IMR-90 (cell line): ENCODE measurements around the gene SYCN. TPM values are rescaled to one million over a fixed set of nuclear protein-coding genes. Genes with fewer than 3 reads are reported as not detected.

Experiments
- ATAC-seq: fragments of 200-7000 bp; cut with Tn5 transposase; 2 replicates; pipeline ENCODE4 v1.9.1; 2020; ENCODE audit warnings: low read depth, mild to moderate bottlenecking, moderate library complexity
- BruUV-seq: library from RNA; stranded (reverse); fragments of 400-500 nt; replicated peaks from 2 replicates; lab custom pipeline; 2021; lab: Mats Ljungman, UMichigan
- CTCF ChIA-PET: fragments of 300-600 bp; formaldehyde crosslinking; extraction: SDS; loops from one replicate; lab custom pipeline; 2021; ENCODE audit warnings: antibody characterized with exemption; lab: Yijun Ruan, JAX
- POLR2A ChIA-PET: fragments of 300-600 bp; sonication (Branson Sonifier 250); formaldehyde crosslinking; loops from one replicate; lab custom pipeline; 2022; ENCODE audit warnings: antibody characterized with exemption; ENCODE audit not compliant: unreplicated experiment; lab: Charles Lee
- DNase-seq: peaks from one replicate; pipeline ENCODE4 v3.0.0; 2013
- H2AFZ ChIP-seq: replicated peaks from 2 replicates; pipeline ENCODE3; 2013; ENCODE audit warnings: low read length, mild to moderate bottlenecking; ENCODE audit not compliant: poor library complexity
- H2AK5ac ChIP-seq: 2 replicates; pipeline ENCODE4 v1.6.1; 2013; ENCODE audit warnings: low read depth, low read length, inconsistent platforms
- H2AK9ac ChIP-seq: replicated peaks from 2 replicates; pipeline ENCODE3; 2013; ENCODE audit warnings: mild to moderate bottlenecking, low read depth, low read length, moderate library complexity; ENCODE audit not compliant: poor library complexity
- H2BK120ac ChIP-seq: 2 replicates; pipeline ENCODE4 v1.6.1; 2013; ENCODE audit warnings: low read depth, low read length, inconsistent platforms
- H2BK15ac ChIP-seq: 3 replicates; pipeline ENCODE4 v1.6.1; 2013; ENCODE audit warnings: low read depth, low read length, inconsistent platforms
- H2BK20ac ChIP-seq: 2 replicates; pipeline ENCODE4 v1.6.1; 2013; ENCODE audit warnings: low read depth, mild to moderate bottlenecking, inconsistent platforms, low read length, moderate library complexity
- H2BK5ac ChIP-seq: 2 replicates; pipeline ENCODE4 v1.6.1; 2013; ENCODE audit warnings: mild to moderate bottlenecking, low read depth, low read length, inconsistent platforms; ENCODE audit not compliant: poor library complexity, severe bottlenecking
- H3K14ac ChIP-seq: replicated peaks from 2 replicates; pipeline ENCODE4 v1.6.1; 2013; ENCODE audit warnings: low read depth, low read length, inconsistent platforms
- H3K18ac ChIP-seq: 2 replicates; pipeline ENCODE4 v1.6.1; 2013; ENCODE audit warnings: low read depth, low read length, control low read depth
- H3K23ac ChIP-seq: 2 replicates; pipeline ENCODE4 v1.6.1; 2013; ENCODE audit warnings: low read depth, low read length, inconsistent platforms
- H3K27ac ChIP-seq: 2 replicates; pipeline ENCODE4 v1.5.1; 2013; ENCODE audit warnings: mild to moderate bottlenecking, control low read depth, low read length; ENCODE audit not compliant: insufficient read depth
- H3K27me3 ChIP-seq: 2 replicates; pipeline ENCODE4 v1.6.1; 2013; ENCODE audit warnings: low read length; ENCODE audit not compliant: control insufficient read depth, insufficient read depth
- H3K36me3 ChIP-seq: 2 replicates; pipeline ENCODE4 v1.6.1; 2013; ENCODE audit warnings: low read length, mixed read lengths; ENCODE audit not compliant: control insufficient read depth, insufficient read depth
- H3K4ac ChIP-seq: 2 replicates; pipeline ENCODE4 v1.6.1; 2013; ENCODE audit warnings: low read depth, low read length, inconsistent platforms
- H3K4me1 ChIP-seq: 2 replicates; pipeline ENCODE4 v1.6.1; 2013; ENCODE audit warnings: low read length, mixed read lengths; ENCODE audit not compliant: control insufficient read depth, insufficient read depth
- H3K4me2 ChIP-seq: 2 replicates; pipeline ENCODE4 v1.6.1; 2013; ENCODE audit warnings: low read depth, mild to moderate bottlenecking, control low read depth, low read length, moderate library complexity
- H3K4me3 ChIP-seq: 2 replicates; pipeline ENCODE4 v1.5.1; 2013; ENCODE audit warnings: low read depth, mild to moderate bottlenecking, control low read depth, low read length, moderate library complexity; ENCODE audit not compliant: insufficient read depth
- H3K56ac ChIP-seq: 2 replicates; pipeline ENCODE4 v1.6.1; 2013; ENCODE audit warnings: low read length, inconsistent platforms; ENCODE audit not compliant: insufficient read depth; ENCODE audit errors: extremely low read depth
- H3K79me1 ChIP-seq, 2 experiments: 2 replicates each; pipeline ENCODE4 v1.6.1; 2013; ENCODE audit warnings: low read length in 2 of 2, inconsistent platforms in 1 of 2, low read depth in 1 of 2
- H3K9ac ChIP-seq: 2 replicates; pipeline ENCODE4 v1.6.1; 2013; ENCODE audit warnings: low read depth, low read length, control low read depth
- H3K9me1 ChIP-seq: 2 replicates; pipeline ENCODE4 v1.6.1; 2013; ENCODE audit warnings: low read length, inconsistent platforms; ENCODE audit not compliant: insufficient read depth
- H3K9me3 ChIP-seq: 2 replicates; pipeline ENCODE4 v1.6.1; 2013; ENCODE audit warnings: low read length; ENCODE audit not compliant: control insufficient read depth, insufficient read depth
- H4K20me1 ChIP-seq: 2 replicates; pipeline ENCODE4 v1.6.1; 2013; ENCODE audit warnings: low read length, inconsistent platforms; ENCODE audit not compliant: insufficient read depth
- H4K5ac ChIP-seq: 2 replicates; pipeline ENCODE4 v1.6.1; 2013; ENCODE audit warnings: mild to moderate bottlenecking, low read depth, low read length, control low read depth
- H4K8ac ChIP-seq, 2 experiments: 2 replicates each; pipeline ENCODE4 v1.6.1; 2013; ENCODE audit warnings: low read depth in 2 of 2, low read length in 2 of 2, control low read depth in 1 of 2, inconsistent platforms in 1 of 2
- H4K91ac ChIP-seq: 2 replicates; pipeline ENCODE4 v1.6.1; 2013; ENCODE audit warnings: low read depth, low read length, inconsistent platforms; ENCODE audit not compliant: insufficient read depth
- FOS ChIP-seq: fragments of 150-350 bp; IDR thresholded peaks from 2 replicates; pipeline ENCODE4 v1.6.1; 2016; ENCODE audit warnings: low read depth, low read length
- WGBS, 2 experiments: methylation state at CpG; one replicate each; pipeline versions ENCODE4 v1.1.5 to v1.1.7; 2013; ENCODE audit warnings: missing lambda C conversion rate in 2 of 2; ENCODE audit not compliant: insufficient read length in 1 of 2; ENCODE audit errors: extremely low coverage in 2 of 2; 5-methylcytosine and 5-hydroxymethylcytosine counted together
- dilution Hi-C: fragments of 300-500 bp; cut with HindIII; formaldehyde crosslinking; loops from one replicate; pipeline ENCODE4 v1.14.3; 2018; ENCODE audit warnings: low sequenced_read_pairs; ENCODE audit not compliant: unreplicated experiment
- in situ Hi-C: fragments of 300-500 bp; cut with MboI; formaldehyde crosslinking; loops from 3 replicates; pipeline ENCODE4 v1.14.3; 2019; ENCODE audit warnings: low sequenced_read_pairs, inconsistent platforms, mixed read lengths
- intact Hi-C: fragments of 100-400 bp; cut with micrococcal nuclease; formaldehyde crosslinking; loops from 2 replicates; pipeline ENCODE4 v1.10.0; 2022
- polyA plus RNA-seq, 3 experiments: library from polyadenylated mRNA; depleted of rRNA; stranded (reverse); fragments of >200 nt; gene quantifications; 2 replicates each; pipeline ENCODE4 v1.2.3, GENCODE V29; 2012; ENCODE audit warnings: low replicate concordance in 1 of 3
- total RNA-seq: library from RNA; depleted of rRNA; stranded (reverse); fragments of >200 nt; gene quantifications from 2 replicates; pipeline ENCODE4 v1.2.3, GENCODE V29; 2012

Gene SYCN
- total and polyA plus RNA-seq, 2 of the 4 experiments (the other 2 are of a cell fraction) = not detected

DNA sequence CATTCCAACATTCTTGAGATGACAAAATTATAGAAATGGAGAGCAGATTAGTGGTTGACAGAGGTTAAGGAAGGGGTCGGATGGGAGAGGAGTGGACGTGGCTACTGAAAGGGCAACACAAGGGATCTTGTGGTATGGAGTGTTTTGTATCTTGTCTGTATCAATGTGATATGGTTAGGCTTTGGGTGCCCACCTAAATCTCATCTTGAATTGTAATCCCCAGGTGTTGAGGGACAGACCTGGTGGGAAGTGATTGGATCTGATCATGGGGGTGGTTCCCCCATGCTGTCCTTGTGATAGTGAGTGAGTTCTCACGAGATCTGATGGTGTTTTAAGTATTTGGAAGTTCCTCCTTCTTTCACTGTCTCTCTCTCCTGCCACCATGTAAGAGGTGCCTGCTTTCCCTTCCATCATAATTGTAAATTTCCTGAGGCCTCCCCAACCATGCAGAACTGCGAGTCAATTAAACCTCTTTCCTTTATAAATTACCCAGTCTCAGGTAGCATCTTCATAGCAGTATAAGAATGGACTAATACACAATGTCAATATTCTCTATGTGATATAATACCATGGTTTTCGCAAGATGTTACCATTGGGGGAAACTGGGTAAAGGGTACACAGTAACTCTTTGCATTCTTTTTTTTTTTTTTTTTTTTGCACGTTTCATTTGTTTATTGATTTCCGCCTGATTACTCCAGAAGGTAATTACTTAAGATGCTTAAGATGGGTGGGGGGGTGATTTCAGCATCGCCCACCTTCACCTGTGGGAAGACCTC lies 49.5 kb upstream of the SYCN start:
- Histone ChIP-seq H2AK5ac (no peak overlapping the region), H3K4ac (no peak overlapping the region), H4K5ac (no peak overlapping the region), H2AFZ (no peak overlapping the region), H2AK9ac (no peak overlapping the region), H3K79me1 (no peaks in the 10 kb centered on the region), H3K4me1 (no peaks in the 10 kb centered on the region), H3K14ac (no peak overlapping the region), H3K4me2 (no peak overlapping the region), H2BK20ac (no peak overlapping the region), H3K36me3 (no peaks in the 10 kb centered on the region), H3K27ac (no peak overlapping the region), H3K56ac (no peak overlapping the region), H2BK15ac (no peak overlapping the region), H3K9me1 (no peaks in the 10 kb centered on the region), H3K9me3 (no peaks in the 10 kb centered on the region), H3K27me3 (peaks cover 43% of the 10 kb centered on the region), H2BK120ac (no peak overlapping the region), H2BK5ac (no peak overlapping the region), H3K9ac (no peak overlapping the region), H3K23ac (no peak overlapping the region), H4K8ac (no peak overlapping the region), H3K4me3 (no peak overlapping the region), H4K91ac (no peak overlapping the region), H4K20me1 (no peaks in the 10 kb centered on the region), H3K18ac (no peak overlapping the region)
- ChIA-PET CTCF (no interaction called here), POLR2A (no interaction called here)
- TF ChIP-seq FOS = no peak
- BruUV-seq = no TSS peak
- in situ Hi-C loops (no loop called here), intact Hi-C loops (no loop called here), dilution Hi-C loops (no loop called here)
- no CpG with 5 or more reads among the region's 8 CpGs for WGBS, 2 experiments
- no peak for ATAC-seq
- no peak for DNase-seq
